ENCODE data around the gene PLPP7.

Gene PLPP7

DNA sequence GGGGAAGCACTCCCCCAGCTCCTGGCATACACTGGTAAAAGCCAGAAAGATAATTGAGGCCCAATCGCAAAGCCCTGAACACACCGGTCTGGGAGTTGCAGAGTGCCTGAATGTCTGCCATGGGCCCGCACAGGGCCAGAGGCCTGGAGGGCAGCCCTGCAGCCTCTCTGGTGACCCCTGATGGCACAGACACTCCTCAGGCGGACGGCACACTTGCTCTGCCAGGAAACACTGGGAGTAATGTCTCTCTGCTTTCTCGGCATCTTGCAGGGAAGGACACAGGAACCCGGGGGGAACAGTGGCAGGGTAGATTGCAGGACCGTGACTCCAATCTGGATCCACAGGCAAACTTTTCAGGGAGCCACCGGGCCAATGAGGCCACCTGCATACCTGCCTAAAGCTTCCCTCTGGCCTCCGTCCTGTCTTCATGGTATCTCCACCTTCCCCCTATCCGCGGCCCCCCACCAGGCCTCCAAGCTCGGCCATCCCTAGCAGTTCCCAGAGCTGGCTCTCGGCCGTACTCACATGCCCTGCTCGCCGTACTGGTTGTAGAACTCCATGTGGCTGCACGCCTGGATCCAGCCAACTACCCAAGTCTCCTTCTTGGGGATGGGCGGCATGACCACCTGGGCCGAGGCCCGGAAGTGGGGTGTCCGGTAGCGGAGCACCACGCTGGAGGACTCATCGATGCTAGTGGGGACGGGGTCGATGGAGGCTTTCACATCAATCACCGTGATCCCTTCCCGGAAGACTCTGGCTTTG is 14.0 kb upstream of the PLPP7 start:
- H3K4me3 ChIP-seq (ENCODE audit: low read depth, low read length): no peak overlapping the region
- TF ChIP-seq, protein P1, sequence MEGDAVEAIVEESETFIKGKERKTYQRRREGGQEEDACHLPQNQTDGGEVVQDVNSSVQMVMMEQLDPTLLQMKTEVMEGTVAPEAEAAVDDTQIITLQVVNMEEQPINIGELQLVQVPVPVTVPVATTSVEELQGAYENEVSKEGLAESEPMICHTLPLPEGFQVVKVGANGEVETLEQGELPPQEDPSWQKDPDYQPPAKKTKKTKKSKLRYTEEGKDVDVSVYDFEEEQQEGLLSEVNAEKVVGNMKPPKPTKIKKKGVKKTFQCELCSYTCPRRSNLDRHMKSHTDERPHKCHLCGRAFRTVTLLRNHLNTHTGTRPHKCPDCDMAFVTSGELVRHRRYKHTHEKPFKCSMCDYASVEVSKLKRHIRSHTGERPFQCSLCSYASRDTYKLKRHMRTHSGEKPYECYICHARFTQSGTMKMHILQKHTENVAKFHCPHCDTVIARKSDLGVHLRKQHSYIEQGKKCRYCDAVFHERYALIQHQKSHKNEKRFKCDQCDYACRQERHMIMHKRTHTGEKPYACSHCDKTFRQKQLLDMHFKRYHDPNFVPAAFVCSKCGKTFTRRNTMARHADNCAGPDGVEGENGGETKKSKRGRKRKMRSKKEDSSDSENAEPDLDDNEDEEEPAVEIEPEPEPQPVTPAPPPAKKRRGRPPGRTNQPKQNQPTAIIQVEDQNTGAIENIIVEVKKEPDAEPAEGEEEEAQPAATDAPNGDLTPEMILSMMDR (IDR thresholded peaks at IDR 0.05; ENCODE audit: control insufficient read depth, extremely low read depth, insufficient read depth): no peak
- DNase-seq (ENCODE audit: low read depth): no peak

DNA sequence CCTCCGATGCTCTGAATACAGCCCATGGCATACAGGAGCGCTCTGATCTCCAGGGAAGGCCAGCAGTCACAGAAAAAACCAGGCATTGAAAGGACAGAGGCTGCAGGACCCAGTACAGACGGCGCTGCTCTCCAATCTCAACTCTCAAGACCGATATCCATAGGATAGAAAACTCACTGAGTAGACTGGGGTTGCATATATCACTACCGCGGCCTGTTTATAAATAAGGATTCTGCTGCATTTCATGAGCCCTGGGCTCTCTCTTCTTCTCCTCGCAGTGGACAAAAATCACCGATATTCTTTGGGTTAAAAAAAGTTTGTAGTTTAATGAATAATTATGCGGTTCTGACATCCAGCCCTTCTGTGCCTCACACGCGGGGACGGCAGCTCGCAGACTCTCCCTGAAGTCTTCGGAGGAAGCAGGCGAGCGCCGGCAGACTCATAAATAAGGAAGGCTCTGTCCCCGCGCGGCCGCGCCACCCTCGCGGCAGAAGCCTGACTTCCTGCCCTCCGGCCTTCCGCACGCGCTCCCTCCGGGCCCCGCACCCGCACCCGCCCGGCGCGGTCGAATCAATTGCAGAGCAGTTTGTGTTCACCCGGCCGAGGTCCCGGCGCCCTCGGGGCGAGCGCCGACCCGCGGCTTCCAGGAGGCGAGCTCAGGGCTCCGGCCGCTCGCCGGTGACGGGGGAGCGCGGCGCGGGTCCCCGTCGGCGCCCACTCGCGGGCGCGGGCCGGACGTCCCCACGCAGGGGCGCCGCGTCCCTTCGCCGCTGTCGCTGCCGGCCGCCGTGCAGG is 13.2 kb upstream of the PLPP7 start, which contains the start of gene FAM78A:
Gene FAM78A, minus strand, starts transcription at position 417 of the 795 bp plus-strand sequence. Its CDS starts 331 bp downstream, at position 86.
- TF ChIP-seq, protein P1 (IDR thresholded peaks at IDR 0.05; ENCODE audit: control insufficient read depth, extremely low read depth, insufficient read depth): no peak
- DNase-seq (ENCODE audit: low read depth): no peak
- H3K4me3 ChIP-seq (ENCODE audit: low read depth, low read length): peak within 1 kb of the TSS; percentile 49

DNA sequence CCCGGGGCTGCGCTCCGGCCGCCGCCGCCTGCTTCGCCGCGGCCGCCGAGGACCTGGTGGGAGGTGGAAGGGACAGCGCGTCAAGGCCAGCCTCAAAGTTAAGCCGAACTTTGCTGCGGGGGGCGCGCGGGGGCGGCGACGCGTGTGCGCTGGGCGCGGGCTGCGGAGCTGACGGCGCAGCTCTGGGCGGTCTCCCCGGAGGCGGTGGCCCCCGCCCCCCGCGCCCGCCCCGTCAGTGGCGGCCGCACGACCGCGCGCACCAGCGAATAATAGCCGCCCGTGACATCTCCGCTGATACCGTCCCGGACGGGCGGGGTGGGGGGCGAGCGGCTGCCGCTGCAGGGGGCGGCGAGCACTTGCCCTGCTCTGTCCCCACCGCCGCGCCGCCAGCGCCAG is 12.6 kb upstream of the PLPP7 start:
- TF ChIP-seq, protein P1 (IDR thresholded peaks at IDR 0.05; ENCODE audit: control insufficient read depth, extremely low read depth, insufficient read depth): no peak
- peak overlapping the region; percentile 49 for H3K4me3 ChIP-seq (ENCODE audit: low read depth, low read length)
- no peak for DNase-seq (ENCODE audit: low read depth)

DNA sequence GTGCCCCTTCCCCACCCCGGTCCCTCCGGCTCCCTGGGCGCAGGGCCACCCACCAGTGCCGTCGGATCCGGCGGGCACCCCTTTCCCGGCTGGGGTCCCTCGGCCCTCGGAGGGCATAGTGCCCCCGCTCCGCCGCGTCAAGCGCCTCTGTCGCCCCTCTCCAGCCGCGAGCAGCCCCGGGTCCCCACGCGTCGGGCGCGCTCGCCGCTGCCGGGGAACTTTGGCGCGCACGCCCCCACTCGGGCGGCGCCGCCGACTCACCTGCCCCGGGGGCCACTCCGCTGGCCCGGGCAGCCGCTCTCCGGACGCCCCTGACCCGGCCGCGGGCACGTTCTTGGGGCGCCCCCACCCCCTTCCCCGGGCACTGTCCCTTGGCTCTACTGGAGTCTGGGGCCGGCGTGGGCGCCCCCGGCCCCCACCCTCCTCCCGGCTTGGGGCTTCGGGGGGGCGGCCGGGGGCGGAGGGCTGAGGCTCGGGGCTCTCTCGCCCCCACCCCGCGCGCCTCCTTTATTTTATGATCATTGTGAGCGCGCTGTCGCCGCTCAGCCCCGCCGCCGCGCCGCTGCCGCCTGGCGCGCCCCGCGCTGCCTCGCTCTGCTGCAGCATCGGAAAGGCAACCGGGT is 12.1 kb upstream of the PLPP7 start:
- peak overlapping the region; percentile 49 for H3K4me3 ChIP-seq (ENCODE audit: low read depth, low read length)
- DNase-seq (ENCODE audit: low read depth): no peak
- TF ChIP-seq, protein P1 (IDR thresholded peaks at IDR 0.05; ENCODE audit: control insufficient read depth, extremely low read depth, insufficient read depth): no peak

DNA sequence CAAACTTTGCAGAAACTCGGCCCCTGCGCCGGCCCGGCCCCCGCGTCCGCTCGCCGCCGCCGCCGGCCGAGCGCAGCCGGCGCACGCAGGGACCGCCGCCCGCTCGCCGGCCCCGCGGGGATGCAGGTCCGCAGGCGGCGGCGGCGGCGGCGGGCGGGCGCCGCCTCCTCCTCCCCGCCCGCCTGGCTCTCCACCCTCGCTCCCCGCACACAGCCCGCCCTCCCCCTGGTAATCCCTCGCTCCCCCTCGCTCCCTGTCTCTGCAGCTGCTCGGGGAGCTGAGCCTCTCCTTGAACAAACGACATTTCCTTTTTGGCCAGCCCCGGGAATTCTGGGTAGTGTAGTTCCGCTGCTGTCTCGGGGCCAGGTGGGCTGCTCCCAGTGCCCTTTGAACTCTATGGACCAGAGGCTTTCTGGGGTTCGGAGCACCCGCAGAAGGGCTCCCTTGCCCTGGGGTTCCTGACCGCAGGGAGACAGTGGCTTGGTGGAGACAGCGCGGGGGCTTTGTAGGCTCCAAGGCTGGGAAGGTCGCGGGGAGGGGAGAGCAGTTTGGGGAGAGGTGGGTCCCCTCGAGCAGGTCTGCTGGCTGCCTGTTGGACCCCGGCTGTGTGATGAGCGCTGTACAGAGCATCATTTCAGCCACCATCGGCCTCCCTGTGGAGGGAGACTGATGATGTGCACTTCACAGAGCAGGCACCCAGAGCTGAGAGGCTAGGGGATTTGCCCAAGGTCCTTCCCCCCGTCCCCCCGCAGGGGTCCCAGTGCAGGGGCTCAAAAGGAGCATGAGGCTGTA is 11.4 kb upstream of the PLPP7 start:
- H3K4me3 ChIP-seq (ENCODE audit: low read depth, low read length): peak overlapping the region; percentile 49
- DNase-seq (ENCODE audit: low read depth): peak; percentile 26
- TF ChIP-seq, protein P1 (IDR thresholded peaks at IDR 0.05; ENCODE audit: control insufficient read depth, extremely low read depth, insufficient read depth): no peak

DNA sequence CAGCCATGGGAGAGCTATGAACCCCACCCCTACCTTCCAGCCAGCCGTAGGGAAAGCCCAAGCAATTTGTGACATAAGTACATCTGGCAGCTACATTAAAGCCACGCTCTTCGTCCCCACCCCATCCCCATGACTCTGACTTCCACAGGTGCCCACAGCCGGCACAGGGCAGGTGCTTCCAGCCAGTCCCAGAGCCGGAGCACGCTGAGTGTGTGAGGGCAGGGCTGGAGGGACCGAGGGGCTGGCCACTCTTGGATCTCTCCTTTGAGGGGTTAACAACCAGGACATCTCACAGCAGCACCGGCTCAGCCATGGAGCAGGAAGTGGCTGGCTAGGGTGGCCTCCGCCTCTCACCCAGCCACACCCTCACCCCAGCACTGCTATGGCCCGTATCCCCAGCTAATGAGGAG is 10.8 kb upstream of the PLPP7 start:
- TF ChIP-seq, protein P1 (IDR thresholded peaks at IDR 0.05; ENCODE audit: control insufficient read depth, extremely low read depth, insufficient read depth): no peak
- DNase-seq (ENCODE audit: low read depth): no peak
- H3K4me3 ChIP-seq (ENCODE audit: low read depth, low read length): no peak overlapping the region
